GM12892 (cell line): ENCODE data around the gene ZNF70.

Experiments used
- POLR2A ChIP-seq: IDR thresholded peaks from 2 replicates; pipeline ENCODE4 v1.6.1; 2011; ENCODE audit warnings: low read depth, low read length, control low read depth
- POLR2AphosphoS5 ChIP-seq: IDR thresholded peaks from 2 replicates; pipeline ENCODE4 v1.6.1; 2011; ENCODE audit warnings: low read depth, low read length, control low read depth

DNA sequence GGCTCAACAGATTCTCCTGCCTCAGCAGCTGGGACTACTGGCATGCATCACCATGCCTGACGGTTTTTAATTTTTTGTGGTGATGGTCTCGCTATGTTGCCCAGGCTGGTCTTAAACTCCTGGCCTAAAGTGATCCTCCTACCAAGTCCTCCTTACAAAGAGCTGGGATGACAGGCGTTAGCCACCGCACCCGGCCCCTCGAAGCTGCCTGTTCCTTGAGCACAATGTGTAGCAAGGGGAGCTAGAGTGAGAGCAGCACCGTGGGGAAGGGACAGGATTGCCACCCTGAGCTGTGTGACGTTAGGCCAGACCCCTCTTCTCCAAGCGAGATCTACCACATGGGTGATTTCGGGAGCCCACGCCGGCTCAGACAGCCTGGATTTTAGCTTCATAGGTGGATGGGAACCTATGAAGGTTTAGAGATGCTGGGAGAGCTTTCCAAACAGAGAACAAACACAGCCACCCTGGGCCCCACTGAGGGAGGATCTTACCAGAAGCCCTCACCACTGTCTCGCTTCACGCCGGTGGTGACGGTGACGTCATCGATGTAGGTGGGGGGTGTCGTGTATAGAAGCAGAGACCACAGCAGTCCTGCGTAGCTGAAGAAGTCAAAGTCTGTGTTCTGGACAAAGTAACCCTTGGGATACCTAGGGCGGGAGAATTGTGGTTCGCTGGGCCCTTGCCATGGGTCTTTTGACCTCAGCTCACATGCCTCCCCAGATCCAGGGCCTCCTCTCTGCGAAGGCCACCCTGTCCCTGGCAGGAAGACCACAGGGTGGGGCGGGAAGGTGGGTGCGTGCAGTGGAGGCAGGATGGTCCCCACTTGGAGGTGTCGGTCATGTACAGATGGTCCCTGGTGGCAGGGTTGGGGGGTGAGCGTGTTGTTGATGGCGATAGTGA lies 37.0 kb downstream of the ZNF70 start:
- TF ChIP-seq POLR2AphosphoS5 (no peak), POLR2A (no peak)
